ENCODE data around the gene TRMU. TPM values are rescaled to one million over a fixed set of nuclear protein-coding genes. Genes with fewer than 3 reads are reported as not detected.

The TRMU gene
- total RNA-seq, 2 experiments from 2014 or later, result 66.8 to 71.7 TPM

DNA sequence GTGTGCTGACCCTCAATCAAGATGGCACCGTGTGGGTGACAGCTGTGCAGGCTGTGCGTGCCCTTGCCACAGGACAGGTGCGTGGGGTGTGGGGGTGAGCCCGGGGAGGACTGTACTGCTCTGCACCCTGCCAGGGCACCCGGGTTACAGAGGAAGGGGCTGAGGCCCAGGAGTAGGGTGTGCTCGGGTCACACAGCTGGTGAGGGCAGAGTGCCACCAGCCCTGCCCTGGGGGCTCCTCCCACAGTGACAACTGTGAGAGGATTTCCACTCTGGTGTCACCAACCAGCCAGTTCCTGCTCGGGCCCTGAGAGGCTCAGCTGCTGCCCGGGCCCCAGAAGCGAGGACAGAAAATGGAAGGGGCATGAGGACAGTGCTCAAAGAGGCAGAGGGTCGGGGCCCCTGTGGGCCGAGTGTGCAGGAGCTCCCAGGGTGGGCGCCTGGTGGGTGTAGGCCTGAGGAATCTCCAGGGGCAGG, 20.5 kb downstream of the TRMU start:
- Mint-ChIP-seq H3K27ac (no peak overlapping the region), H3K36me3 (ENCODE audit: low read depth) (peaks cover 22% of the 10 kb centered on the region), H3K4me3 (no peak overlapping the region), H3K27me3 (no peaks in the 10 kb centered on the region), H3K4me1 (no peaks in the 10 kb centered on the region), H3K9me3 (no peaks in the 10 kb centered on the region)
- ChIA-PET POLR2A (interaction anchor here (1.1 kb wide), 1 partner anchor 10 kb away, joined by 3 read pairs; no protein-coding TSS in a partner anchor), CTCF (interaction anchor here (1.0 kb wide), 1 partner anchor 48 kb away, joined by 5 read pairs; no protein-coding TSS in a partner anchor)
- DNase-seq, result no peak

GRCh38 chr22:46356496-46357480, 21.3 kb downstream of the TRMU start:
- CTCF ChIA-PET, result no interaction called here
- Mint-ChIP-seq H3K27ac (no peak overlapping the region), H3K27me3 (no peaks in the 10 kb centered on the region), H3K4me3 (no peak overlapping the region), H3K36me3 (ENCODE audit: low read depth) (peaks cover 19% of the 10 kb centered on the region), H3K9me3 (no peaks in the 10 kb centered on the region), H3K4me1 (no peaks in the 10 kb centered on the region)
- no peak for DNase-seq
- POLR2A ChIA-PET, result interaction anchor here (1.1 kb wide), 1 partner anchor 11 kb away, joined by 3 read pairs; no protein-coding TSS in a partner anchor

DNA sequence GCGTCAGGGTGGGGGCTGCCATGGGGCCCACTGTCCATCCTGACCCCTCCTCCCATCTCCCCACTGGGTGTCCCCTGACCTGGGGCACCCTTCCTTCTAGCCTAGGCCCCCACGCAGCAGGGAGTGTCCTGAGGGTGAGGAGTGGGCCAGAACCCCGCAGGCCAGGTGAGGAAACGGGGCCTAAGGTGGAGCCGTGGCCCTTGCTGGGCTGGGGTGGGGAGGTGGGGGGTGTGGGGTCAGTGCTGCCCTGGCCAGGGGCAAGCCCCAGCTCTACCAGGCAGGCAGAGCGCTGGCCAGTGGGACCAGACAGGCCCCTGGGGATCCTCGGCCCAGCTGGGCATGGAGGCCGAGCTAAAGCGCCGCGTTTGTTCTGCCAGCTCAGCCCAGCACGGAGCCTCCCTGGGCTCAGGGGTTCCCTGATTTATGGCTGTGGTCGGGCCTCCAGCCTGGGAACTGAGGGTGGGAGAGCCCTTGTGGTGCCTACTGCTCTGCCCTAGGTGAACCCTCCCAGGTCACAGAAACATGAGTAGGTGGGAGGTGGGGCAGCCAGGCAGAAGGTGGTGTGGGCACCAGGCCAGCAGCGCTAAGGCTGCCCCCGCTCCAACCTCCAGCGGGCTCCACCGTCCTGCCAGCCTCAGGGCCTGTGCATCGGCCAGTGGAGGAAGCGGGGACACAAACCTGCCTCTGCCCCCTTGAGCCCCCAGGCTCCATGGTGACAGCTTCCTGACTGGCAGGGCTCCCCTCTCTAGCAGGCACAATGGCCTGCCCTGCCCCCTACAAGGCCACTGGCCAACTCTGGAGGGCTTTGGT, 22.4 kb downstream of the TRMU start:
- Mint-ChIP-seq H3K27ac (no peak overlapping the region), H3K36me3 (ENCODE audit: low read depth) (peaks cover 8% of the 10 kb centered on the region), H3K9me3 (no peaks in the 10 kb centered on the region), H3K27me3 (peaks cover 2% of the 10 kb centered on the region), H3K4me1 (no peaks in the 10 kb centered on the region), H3K4me3 (no peak overlapping the region)
- ChIA-PET CTCF (interaction anchor here (1.0 kb wide), 1 partner anchor 10 kb away, joined by 3 read pairs; no protein-coding TSS in a partner anchor), POLR2A (interaction anchor here (1.4 kb wide), 1 partner anchor 10 kb away, joined by 3 read pairs; no protein-coding TSS in a partner anchor)
- DNase-seq, result no peak

DNA sequence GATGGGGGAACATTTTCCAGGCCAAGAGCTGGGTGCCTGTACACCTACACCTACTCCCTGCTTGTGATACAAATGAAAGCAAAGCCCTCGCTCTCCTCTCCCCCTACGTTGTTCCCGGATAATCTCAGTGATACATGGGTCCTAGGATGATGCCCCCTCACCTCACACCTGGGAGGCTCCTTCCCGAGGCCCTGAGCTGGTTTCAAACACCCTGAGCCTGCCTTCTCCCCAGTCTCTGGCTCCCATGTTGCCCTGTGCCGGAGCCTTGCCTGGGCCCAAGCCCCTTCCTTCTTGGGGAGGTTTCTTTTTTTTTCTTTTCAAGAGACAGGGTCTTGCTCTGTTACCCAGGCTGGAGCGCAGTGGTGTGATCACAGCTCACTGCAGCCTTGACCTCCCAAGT, 23.3 kb downstream of the TRMU start:
- no peak overlapping the region for H3K4me3 Mint-ChIP-seq
- no peak for DNase-seq
- ChIA-PET CTCF (interaction anchor here (1.0 kb wide), 1 partner anchor 9 kb away, joined by 3 read pairs; no protein-coding TSS in a partner anchor), POLR2A (interaction anchor here (0.6 to 1.4 kb wide), 2 partner anchors 9 to 1561 kb away, joined by 3 read pairs; no protein-coding TSS in a partner anchor)
- H3K27me3 Mint-ChIP-seq, result peaks cover 2% of the 10 kb centered on the region
- H3K36me3 Mint-ChIP-seq (ENCODE audit: low read depth), result peaks cover 5% of the 10 kb centered on the region
- no peaks in the 10 kb centered on the region for H3K4me1 Mint-ChIP-seq
- H3K27ac Mint-ChIP-seq, result no peak overlapping the region
- H3K9me3 Mint-ChIP-seq, result no peaks in the 10 kb centered on the region

- ChIA-PET POLR2A (interaction anchor here (1.4 kb wide), 1 partner anchor 8 kb away, joined by 3 read pairs; no protein-coding TSS in a partner anchor), CTCF (no interaction called here)
- no peaks in the 10 kb centered on the region for H3K9me3 Mint-ChIP-seq
- H3K4me3 Mint-ChIP-seq, result no peak overlapping the region
- peaks cover 5% of the 10 kb centered on the region for H3K36me3 Mint-ChIP-seq (ENCODE audit: low read depth)
- DNase-seq, result no peak
- H3K4me1 Mint-ChIP-seq, result no peaks in the 10 kb centered on the region
- H3K27ac Mint-ChIP-seq, result no peak overlapping the region
- H3K27me3 Mint-ChIP-seq, result peaks cover 2% of the 10 kb centered on the region
These were observed 23.8 kb downstream of the TRMU start for GRCh38 chr22:46359362-46359761.

GRCh38 chr22:46360097-46360496, 24.6 kb downstream of the TRMU start:
- Mint-ChIP-seq H3K4me1 (no peaks in the 10 kb centered on the region), H3K27ac (no peak overlapping the region), H3K9me3 (no peaks in the 10 kb centered on the region), H3K27me3 (peaks cover 2% of the 10 kb centered on the region), H3K4me3 (no peak overlapping the region), H3K36me3 (ENCODE audit: low read depth) (peaks cover 5% of the 10 kb centered on the region)
- ChIA-PET CTCF (no interaction called here), POLR2A (no interaction called here)
- DNase-seq, result no peak

DNA sequence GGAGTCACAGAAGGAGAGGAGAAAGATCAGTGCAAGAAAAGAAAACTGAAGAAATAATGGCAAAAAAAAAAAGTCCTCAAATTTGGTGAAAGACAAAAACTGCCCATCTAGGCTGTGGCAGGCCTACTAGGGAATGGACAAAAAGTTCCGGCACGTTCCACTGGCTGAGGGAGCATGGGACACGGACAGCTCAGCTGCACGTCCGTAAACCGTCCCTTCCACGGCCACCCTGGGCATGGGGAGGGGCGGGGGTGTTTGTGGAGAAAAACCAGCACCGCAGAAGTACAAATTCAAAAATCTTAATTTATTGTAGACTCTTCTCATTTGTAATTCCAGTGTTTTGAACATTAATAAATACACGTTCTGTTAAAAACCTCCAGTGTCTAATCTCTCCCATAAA, 25.4 kb downstream of the TRMU start:
- DNase-seq, result no peak
- POLR2A ChIA-PET, result no interaction called here
- H3K36me3 Mint-ChIP-seq (ENCODE audit: low read depth), result no peaks in the 10 kb centered on the region
- CTCF ChIA-PET, result no interaction called here
- H3K27me3 Mint-ChIP-seq, result peaks cover 2% of the 10 kb centered on the region
- no peaks in the 10 kb centered on the region for H3K9me3 Mint-ChIP-seq
- H3K27ac Mint-ChIP-seq, result no peak overlapping the region
- no peak overlapping the region for H3K4me3 Mint-ChIP-seq
- H3K4me1 Mint-ChIP-seq, result no peaks in the 10 kb centered on the region

GRCh38 chr22:46361826-46362202, 26.3 kb downstream of the TRMU start:
- H3K36me3 Mint-ChIP-seq (ENCODE audit: low read depth), result no peaks in the 10 kb centered on the region
- H3K27me3 Mint-ChIP-seq, result peaks cover 2% of the 10 kb centered on the region
- H3K4me1 Mint-ChIP-seq, result no peaks in the 10 kb centered on the region
- H3K9me3 Mint-ChIP-seq, result no peaks in the 10 kb centered on the region
- no peak for DNase-seq
- H3K4me3 Mint-ChIP-seq, result no peak overlapping the region
- ChIA-PET POLR2A (no interaction called here), CTCF (no interaction called here)
- no peak overlapping the region for H3K27ac Mint-ChIP-seq

DNA sequence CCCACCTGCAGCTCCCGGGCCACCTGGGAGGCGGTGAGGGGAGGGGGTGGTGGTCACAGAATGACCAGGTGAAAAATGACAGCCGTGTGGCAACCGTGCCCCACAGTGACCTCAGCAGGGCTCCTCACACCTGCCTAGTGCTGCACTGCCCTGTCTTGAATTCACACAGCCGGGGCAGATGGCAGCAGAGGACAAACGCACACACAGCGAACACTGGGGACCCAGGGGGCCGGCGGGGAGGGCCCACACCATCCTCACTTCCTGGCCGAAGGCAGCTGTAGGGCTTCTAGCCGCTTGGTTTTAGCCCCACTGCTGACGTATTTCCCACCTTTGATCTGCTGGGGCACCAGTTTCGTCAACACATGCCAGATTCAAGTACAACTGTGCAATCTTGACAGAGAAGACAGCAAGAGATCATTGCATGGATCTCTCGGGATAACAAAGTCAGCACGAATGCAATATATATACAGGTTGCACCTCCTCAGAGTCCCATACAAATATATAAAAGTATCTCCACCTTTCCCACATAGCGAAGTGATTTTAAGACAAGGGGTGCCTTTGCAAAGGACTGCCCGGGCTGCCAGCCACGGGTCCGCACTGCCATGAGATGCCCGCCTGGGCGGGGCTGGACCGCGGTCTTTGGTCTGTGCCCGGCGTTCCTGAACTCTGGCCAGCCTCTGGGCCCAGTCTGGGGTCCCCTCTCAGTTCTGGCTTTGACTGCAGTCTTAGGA, 26.9 kb downstream of the TRMU start:
- Mint-ChIP-seq H3K27ac (no peak overlapping the region), H3K9me3 (no peaks in the 10 kb centered on the region), H3K4me1 (no peaks in the 10 kb centered on the region)

GRCh38 chr22:46362934-46363515, 27.5 kb downstream of the TRMU start:
- POLR2A ChIA-PET, result no interaction called here
- no peaks in the 10 kb centered on the region for H3K36me3 Mint-ChIP-seq (ENCODE audit: low read depth)

More for the DNA sequence above, 26.9 kb downstream of the TRMU start:
- no peak overlapping the region for H3K4me3 Mint-ChIP-seq
- no peaks in the 10 kb centered on the region for H3K36me3 Mint-ChIP-seq (ENCODE audit: low read depth)
- H3K27me3 Mint-ChIP-seq, result peaks cover 2% of the 10 kb centered on the region
- POLR2A ChIA-PET, result no interaction called here
- CTCF ChIA-PET, result no interaction called here
- no peak for DNase-seq

GRCh38 chr22:46363611-46364321, 28.3 kb downstream of the TRMU start:
- H3K36me3 Mint-ChIP-seq (ENCODE audit: low read depth), result no peaks in the 10 kb centered on the region
- CTCF ChIA-PET, result no interaction called here
- no peak for DNase-seq
- no peaks in the 10 kb centered on the region for H3K9me3 Mint-ChIP-seq
- H3K4me1 Mint-ChIP-seq, result no peaks in the 10 kb centered on the region
- H3K27ac Mint-ChIP-seq, result no peak overlapping the region
- H3K27me3 Mint-ChIP-seq, result peaks cover 2% of the 10 kb centered on the region
- POLR2A ChIA-PET, result no interaction called here
- H3K4me3 Mint-ChIP-seq, result no peak overlapping the region

More at GRCh38 chr22:46362934-46363515, 27.5 kb downstream of the TRMU start:
- no peaks in the 10 kb centered on the region for H3K9me3 Mint-ChIP-seq
- no peak overlapping the region for H3K27ac Mint-ChIP-seq
- H3K4me1 Mint-ChIP-seq, result no peaks in the 10 kb centered on the region
- CTCF ChIA-PET, result no interaction called here
- peaks cover 2% of the 10 kb centered on the region for H3K27me3 Mint-ChIP-seq
- H3K4me3 Mint-ChIP-seq, result no peak overlapping the region
- no peak for DNase-seq
